OCI-LY3 (cell line): Measurements from ENCODE around the gene ST6GALNAC6.

Experiments used
- H2AFZ ChIP-seq: fragments of 200-600, 300-600 bp; shearing (Covaris generic); 2 replicates; pipeline ENCODE4 v1.6.0; 2014; ENCODE audit warnings: antibody characterized with exemption, low read depth, low read length
- H3K27ac ChIP-seq: fragments of 200-600, 300-600 bp; sonication (generic); 2 replicates; pipeline ENCODE4 v1.5.1; 2014; ENCODE audit warnings: mild to moderate bottlenecking, low read length, moderate library complexity, mixed read lengths
- H3K27me3 ChIP-seq: fragments of 200-600, 300-600 bp; sonication (generic); 2 replicates; pipeline ENCODE4 v1.6.1; 2014; ENCODE audit warnings: low read depth, low read length, mixed read lengths
- H3K36me3 ChIP-seq: fragments of 200-600, 300-600 bp; sonication (generic); replicated peaks from 2 replicates; pipeline ENCODE3; 2014; ENCODE audit warnings: low read depth, low read length, mixed read lengths
- H3K4me1 ChIP-seq: fragments of 300-600, 200-600 bp; sonication (generic); 2 replicates; pipeline ENCODE4 v1.6.1; 2014; ENCODE audit warnings: low read length, mixed read lengths
- H3K4me2 ChIP-seq: fragments of 200-600, 300-600 bp; sonication (generic); 2 replicates; pipeline ENCODE4 v1.6.1; 2014; ENCODE audit warnings: low read length, mixed read lengths
- H3K4me3 ChIP-seq: fragments of 300-600, 200-600 bp; sonication (generic); 2 replicates; pipeline ENCODE4 v1.5.1; 2014; ENCODE audit warnings: antibody characterized with exemption, mild to moderate bottlenecking, low read length, moderate library complexity
- H3K79me2 ChIP-seq: fragments of 300-600, 200-600 bp; shearing (Covaris generic); 2 replicates; pipeline ENCODE4 v1.6.1; 2014; ENCODE audit warnings: mild to moderate bottlenecking, low read length, mixed read lengths
- H3K9ac ChIP-seq: fragments of 300-600, 200-600 bp; shearing (Covaris generic); 2 replicates; pipeline ENCODE4 v1.6.0; 2014; ENCODE audit warnings: mild to moderate bottlenecking, low read length, moderate library complexity
- H3K9me3 ChIP-seq: fragments of 200-600, 300-600 bp; shearing (Covaris generic); 2 replicates; pipeline ENCODE4 v1.6.1; 2014; ENCODE audit warnings: low read length, mixed read lengths; ENCODE audit not compliant: insufficient read depth
- H4K20me1 ChIP-seq: fragments of 200-600, 300-600 bp; sonication (generic); 2 replicates; pipeline ENCODE4 v1.6.1; 2016; ENCODE audit warnings: low read length, mixed read lengths; ENCODE audit not compliant: insufficient read depth
- CTCF ChIP-seq: fragments of 200-600, 300-600 bp; sonication (generic); IDR thresholded peaks from 2 replicates; pipeline ENCODE4 v1.5.1; 2014; ENCODE audit warnings: antibody characterized with exemption, low read length, low read depth
- EZH2phosphoT487 ChIP-seq: fragments of 200-600 bp; shearing (Covaris generic); IDR thresholded peaks from 2 replicates; pipeline ENCODE4 v1.6.1; 2018; ENCODE audit warnings: antibody characterized with exemption, mixed run types, low read depth

Gene ST6GALNAC6

DNA sequence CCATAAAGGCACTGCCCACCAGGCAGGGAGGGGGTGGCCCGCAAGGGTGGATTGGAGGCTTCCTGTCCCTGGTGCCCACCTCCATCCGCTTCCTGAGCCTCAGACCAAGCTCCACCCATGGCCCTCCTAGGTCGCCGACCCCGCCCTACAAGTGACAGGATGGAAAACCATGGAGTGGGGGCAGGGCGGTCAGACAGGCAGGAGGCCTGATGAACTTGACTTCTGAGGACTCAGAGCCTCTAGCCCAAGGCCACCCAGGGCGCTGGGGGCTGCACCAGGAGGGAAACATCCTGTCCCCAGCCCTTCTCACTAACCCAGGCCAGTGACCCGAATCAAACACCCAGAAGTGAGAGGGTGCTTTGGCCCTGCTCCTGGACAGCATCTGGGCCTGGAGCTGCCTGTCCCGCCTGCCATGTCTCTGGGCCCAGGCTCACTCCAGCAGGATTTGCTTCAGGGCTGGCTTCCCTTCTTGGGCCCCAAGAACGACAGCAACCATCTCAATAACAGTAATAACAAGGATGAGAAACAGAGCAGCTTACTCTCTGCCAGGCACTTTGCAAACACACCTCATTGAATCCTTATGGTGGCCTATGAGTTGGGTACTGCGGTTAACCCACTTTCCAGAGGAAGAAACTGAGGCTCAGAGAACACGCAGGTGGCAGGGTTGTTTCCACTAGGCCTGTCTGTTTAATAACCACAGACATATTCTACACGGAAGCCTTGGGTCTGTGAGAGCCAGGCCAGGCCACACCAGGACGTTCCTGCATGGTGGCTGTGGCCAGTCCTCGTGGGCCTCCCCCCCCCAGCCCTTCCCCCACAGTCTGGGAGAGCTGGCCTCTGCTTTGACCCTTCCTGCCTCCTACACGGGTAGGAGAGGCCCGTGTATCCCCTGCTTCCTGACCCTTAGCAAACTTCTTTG lies 4.4 kb upstream of the ST6GALNAC6 start:
- H2AFZ ChIP-seq, result no peak overlapping the region
- no peak overlapping the region for H3K4me3 ChIP-seq
- H3K4me2 ChIP-seq, result peak overlapping the region; percentile 14; the same call in 1 of the 2 replicates

DNA sequence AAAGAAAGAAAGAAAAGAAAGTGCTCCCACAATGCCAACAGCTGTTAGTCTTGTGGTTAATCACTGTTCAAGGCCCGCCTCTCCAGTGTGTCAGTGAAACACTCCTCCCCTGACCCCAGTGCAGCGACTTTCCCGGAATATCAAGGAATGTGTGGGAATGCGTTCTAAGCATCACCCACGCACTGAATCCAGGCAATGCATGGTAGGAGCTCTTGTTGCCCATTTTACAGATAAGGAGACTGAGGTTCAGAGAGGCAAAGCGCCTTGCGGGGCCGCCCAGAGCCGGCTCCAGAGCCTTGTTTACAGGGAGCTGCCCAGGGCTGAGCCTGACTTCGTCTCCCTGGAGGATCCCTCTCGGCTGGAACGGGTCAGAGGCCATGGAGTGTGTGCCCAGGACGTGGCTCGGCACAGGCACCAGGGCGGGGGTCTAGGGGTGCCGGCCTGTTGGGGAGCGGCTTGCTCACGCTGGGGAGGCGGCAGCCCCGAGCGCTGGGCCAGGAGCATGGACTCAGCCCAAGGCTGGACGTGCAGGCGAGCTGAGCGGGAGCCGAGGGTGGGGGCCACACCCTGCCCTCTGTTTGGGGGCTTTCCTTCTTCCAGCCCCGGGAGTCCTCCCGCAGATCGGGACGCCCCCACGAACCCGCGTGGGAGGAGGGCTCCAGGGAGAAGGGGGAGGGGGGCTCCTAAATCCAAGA lies 823 bp downstream of the ST6GALNAC6 start:
- peaks cover 8% of the 10 kb centered on the region for H3K79me2 ChIP-seq
- H3K4me3 ChIP-seq, result peak overlapping the region; percentile 95
- H3K4me1 ChIP-seq, result peaks cover 31% of the 10 kb centered on the region
- no peak overlapping the region for H2AFZ ChIP-seq
- H3K36me3 ChIP-seq, result peaks cover 35% of the 10 kb centered on the region
- no peaks in the 10 kb centered on the region for H3K27me3 ChIP-seq
- TF ChIP-seq EZH2phosphoT487, result no peak
- no peak for TF ChIP-seq CTCF
- H4K20me1 ChIP-seq, result 0 out of 2 replicates have a peak, but pooled peaks cover 4% of the 10 kb centered on the region
- H3K9me3 ChIP-seq, result peaks cover 14% of the 10 kb centered on the region; the same call in 1 of the 2 replicates
- peak overlapping the region; percentile 82 for H3K4me2 ChIP-seq
- peak overlapping the region; percentile 94 for H3K9ac ChIP-seq
- H3K27ac ChIP-seq, result peak overlapping the region; percentile 41

More for the DNA sequence above, 4.4 kb upstream of the ST6GALNAC6 start:
- Histone ChIP-seq H3K9ac (no peak overlapping the region), H3K4me1 (peaks cover 76% of the 10 kb centered on the region), H3K36me3 (peaks cover 21% of the 10 kb centered on the region), H3K27me3 (no peaks in the 10 kb centered on the region), H4K20me1 (peaks cover 14% of the 10 kb centered on the region; the same call in 1 of the 2 replicates), H3K79me2 (peaks cover 17% of the 10 kb centered on the region), H3K9me3 (no peaks in the 10 kb centered on the region), H3K27ac (peak overlapping the region; percentile 60)
- TF ChIP-seq CTCF (no peak), EZH2phosphoT487 (no peak)

DNA sequence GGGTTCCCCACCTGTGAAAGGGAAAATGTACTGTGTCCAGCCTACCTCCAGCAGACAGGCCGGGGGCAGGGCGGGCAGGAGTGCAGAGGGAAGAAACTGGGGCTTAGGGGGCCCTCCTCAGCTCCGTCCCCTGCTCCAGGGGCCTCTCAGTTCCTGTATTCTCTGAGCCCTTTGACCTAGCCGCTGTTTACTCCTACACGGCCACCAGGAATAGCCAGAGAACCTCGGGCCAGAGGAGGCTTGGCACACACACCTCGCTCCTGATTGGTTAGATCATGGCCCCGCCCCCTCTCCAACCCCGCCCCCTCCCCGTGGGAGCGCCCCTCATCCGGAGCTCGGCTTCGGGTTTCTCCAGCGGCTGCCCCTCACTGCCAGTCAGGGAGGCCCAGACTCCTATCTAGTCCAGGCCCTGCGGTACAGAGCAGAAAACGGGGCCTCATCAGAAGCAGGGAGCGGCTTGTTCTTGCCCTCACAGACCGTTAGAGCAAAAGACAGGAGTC lies 2.2 kb downstream of the ST6GALNAC6 start:
- Histone ChIP-seq H3K4me3 (no peak overlapping the region), H3K9ac (no peak overlapping the region), H3K4me1 (peaks cover 26% of the 10 kb centered on the region), H3K79me2 (peaks cover 8% of the 10 kb centered on the region), H2AFZ (no peak overlapping the region), H3K27me3 (no peaks in the 10 kb centered on the region), H3K9me3 (peaks cover 28% of the 10 kb centered on the region), H3K27ac (no peak overlapping the region), H4K20me1 (0 out of 2 replicates have a peak, but pooled peaks cover 4% of the 10 kb centered on the region), H3K4me2 (peak overlapping the region; percentile 3; the same call in 1 of the 2 replicates), H3K36me3 (peaks cover 49% of the 10 kb centered on the region)
- TF ChIP-seq EZH2phosphoT487 (no peak), CTCF (no peak)
